Cardiac septum (tissue), 1 donor: ENCODE data around the gene SIL1. TPM values are rescaled to one million over a fixed set of nuclear protein-coding genes. Genes with fewer than 3 reads are reported as not detected.
"Not testable (repeated sequence)": the region's sequence is repeated elsewhere in the genome, so short reads cannot be mapped to it uniquely, and the experiment has no call there.

Source experiments
- DNase-seq: peaks from one replicate; pipeline ENCODE4 v3.0.0-alpha.2; 2020; ENCODE audit warnings: low spot score
- intact Hi-C: fragments of 100-400 bp; cut with DNase I; formaldehyde crosslinking; loops from one replicate; pipeline ENCODE4 v1.14.0; 2022
- total RNA-seq: library from RNA; stranded (reverse); fragmentation: NEBNext Ultra II Directional; extraction: Animal tissue kit (Norgen Biotek cat#: 25700); gene quantifications from one replicate; pipeline ENCODE4 v1.2.1, GENCODE V29; 2021
- donor health status: DM: no; HTN: no; CAD: no.

SIL1 gene
- total RNA-seq, 1 donor from 2014 or later: 43.1 TPM

DNA sequence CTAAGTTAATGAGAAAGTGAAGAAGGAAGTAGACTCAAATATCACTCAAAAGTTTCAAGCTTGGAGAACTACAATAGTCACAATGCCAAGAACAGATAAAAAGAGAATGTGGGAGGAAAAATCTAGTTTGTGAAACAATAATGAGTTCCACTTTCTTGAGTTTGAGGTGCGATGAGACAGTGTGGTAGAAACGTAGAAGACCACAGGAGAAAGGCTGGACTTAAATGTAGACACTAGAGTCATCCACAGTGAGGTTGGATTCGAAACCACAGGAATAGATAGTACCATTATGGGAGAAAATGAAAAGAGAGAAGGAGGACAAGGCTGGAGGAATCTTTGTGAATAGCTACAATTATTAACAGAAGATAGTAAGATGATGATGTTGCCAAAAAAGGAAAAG is 182.0 kb downstream of the SIL1 start:
- intact Hi-C loops: no loop called here
- no peak for DNase-seq

DNA sequence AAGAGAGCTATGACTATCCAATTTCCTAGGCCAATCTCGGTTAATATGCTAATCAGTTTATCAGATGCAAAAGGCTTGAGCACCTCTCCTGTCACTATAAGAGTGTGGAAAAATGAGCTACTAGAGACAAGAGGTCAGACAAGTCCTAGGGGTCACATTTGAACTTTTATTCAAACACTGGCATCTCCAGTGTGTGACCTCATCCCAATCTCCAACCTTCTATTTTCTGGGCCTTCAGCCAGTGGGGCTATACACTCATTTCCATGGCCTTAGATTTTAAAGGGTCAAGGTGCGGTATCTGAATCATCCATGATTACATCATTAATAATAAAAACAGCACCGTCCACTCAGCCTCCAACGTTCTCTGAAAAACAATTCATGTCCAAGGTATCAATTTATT is 183.4 kb downstream of the SIL1 start:
- no peak for DNase-seq
- intact Hi-C loops: no loop called here

DNA sequence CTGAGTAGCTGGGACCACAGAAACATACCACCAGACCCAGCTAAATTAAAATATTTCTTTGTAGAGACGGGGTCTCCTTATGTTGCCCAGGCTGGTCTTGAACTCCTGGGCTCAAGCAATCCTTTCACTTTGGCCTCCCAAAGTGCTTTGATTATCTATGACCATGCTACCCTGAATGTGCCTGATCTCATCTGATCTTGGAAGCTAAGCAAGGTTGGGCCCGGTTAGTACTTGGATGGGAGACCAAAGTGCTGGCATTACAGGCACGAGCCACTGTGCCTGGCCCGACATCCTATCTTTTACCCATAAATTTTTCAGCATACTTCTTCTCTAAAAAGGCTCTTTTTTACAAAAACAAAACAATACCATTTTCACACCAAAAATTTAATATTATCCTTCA is 186.0 kb downstream of the SIL1 start:
- intact Hi-C loops: no loop called here
- DNase-seq: no peak

DNA sequence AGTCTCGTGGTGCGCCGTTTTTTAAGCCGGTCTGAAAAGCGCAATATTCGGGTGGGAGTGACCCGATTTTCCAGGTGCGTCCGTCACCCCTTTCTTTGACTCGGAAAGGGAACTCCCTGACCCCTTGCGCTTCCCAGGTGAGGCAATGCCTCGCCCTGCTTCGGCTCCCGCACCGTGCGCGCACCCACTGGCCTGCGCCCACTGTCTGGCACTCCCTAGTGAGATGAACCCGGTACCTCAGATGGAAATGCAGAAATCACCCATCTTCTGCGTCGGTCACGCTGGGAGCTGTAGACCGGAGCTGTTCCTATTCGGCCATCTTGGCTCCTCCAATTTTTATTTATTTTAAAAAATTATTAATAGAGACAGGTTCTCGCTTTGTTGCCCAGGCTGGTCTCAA is 187.0 kb downstream of the SIL1 start:
- intact Hi-C loops, DNase-seq: not testable (repeated sequence)

DNA sequence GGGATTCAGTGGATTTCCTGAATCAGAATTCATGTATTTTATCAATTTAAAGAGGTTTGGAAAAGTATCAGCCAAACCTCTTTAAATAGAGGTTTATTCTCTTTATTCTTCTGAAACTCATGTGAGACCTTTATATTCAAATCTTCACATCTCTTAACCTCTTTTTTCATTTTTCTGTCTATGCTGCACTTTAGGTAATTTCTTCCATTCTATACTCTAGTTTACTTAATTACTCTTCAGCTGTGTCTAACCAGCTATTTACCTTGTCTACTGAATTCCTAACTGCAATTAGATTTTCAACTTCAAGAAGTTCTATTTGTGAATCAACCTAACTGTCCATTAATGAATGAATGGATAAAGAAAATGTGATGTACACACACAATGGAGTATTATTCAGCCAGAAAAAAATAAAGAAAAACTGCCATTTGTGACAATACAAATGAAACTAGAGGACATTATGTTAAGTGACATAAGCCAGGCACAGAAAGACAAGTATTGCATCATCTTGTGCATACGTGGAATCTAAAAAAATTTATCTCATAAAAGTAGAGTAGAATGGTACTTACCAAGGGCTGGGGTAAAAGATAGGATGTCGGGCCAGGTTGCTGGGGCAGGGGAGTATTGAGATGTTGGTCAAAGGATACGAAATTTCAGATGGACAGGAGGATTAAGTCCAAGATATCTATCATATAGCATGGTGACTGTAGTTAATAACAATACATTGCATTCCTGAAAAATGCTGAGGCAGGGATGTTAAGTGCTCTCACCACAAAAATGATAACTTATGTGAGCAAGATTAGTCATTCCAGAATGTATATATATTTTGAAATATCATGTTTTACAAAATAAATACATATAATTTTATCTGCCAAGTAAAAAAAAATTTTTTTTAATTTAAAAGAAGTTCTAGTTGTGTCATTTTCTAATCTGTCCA is 193.5 kb downstream of the SIL1 start:
- intact Hi-C loops: no loop called here
- no peak for DNase-seq

DNA sequence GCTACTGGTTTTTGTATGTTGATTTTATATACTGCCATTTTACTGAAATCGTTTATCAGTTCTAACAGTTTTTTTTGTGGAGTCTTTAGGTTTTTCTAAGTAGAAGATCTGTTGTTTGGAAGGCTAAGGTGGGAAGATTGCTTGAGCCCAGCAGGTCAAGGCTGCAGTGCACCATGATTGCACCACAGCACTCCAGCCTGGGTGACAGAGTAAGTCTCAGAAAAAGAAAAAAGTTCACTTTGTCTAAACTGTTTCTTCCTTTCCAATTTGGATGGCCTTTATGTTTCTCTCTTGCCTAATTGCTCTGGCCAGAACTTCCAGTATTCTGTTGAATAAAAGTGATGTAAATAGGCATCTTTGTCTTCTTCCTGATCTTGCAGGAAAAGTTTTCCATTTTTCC is 198.5 kb downstream of the SIL1 start:
- no peak for DNase-seq
- intact Hi-C loops: no loop called here

DNA sequence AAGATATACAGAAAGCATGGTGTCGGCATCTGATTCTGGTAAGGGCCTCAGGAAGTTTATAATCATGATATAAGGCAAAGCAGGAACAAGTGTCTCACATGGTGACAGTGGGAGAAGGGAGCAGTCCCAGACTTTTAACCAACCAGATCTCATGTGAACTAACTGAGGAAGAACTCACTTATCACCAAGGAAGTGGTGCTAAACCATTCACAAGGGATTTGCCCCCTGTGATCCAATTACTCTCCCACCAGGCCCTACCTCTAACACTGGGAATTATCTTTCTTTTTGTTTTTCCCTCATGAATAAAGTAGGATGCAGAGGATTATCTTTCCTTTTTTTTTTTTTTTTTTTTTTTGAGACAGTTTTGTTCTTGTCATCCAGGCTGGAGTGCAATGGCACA is 199.6 kb downstream of the SIL1 start:
- DNase-seq: no peak
- intact Hi-C loops: no loop called here

DNA sequence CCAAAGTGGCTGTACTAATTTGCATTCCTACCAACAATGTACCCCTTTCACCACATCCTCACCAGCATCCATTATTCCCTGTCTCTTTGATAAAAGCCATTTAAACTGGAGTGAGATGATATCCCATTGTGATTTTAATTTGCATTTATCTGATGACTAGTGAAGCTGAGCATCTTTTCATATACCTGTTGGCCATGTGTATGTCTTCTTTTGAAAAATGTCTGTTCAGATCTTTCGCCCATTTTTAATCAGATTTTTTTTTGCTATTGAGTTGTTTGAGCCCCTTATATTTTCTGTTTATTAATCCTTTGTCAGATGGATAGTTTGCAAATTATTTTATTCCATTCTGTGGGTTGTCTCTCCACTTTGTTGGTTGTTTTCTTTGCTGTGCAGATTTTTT is 202.0 kb downstream of the SIL1 start:
- no peak for DNase-seq
- intact Hi-C loops: no loop called here

DNA sequence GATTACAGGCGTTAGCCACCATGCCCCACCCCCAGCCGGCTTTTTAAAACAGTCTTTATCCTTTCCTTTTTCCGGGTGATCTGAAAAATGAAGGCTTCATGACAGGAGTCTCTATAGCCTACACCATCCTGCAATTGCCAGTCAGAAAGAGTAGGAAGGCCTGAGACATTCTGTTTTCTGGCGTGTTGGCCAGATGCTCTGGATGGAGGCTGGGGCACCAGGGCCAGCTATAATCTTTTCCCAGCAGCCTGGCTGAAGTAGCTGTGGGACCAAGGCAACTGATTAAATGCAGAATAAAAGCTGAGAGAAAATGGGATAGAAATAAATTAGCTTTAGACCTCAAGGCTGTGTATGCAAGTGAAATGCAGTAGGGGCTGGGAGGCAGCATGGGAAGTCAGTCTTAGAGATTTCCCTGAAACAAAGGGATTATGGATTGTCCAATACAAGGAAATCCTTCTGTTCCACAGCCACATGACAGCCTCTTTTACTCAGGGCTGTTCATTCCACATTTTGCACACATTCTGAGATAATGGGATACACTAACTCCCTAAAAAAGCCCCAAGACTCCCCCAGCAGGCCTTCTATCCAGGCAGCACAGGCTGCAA is 207.1 kb downstream of the SIL1 start:
- intact Hi-C loops: no loop called here
- DNase-seq: no peak

DNA sequence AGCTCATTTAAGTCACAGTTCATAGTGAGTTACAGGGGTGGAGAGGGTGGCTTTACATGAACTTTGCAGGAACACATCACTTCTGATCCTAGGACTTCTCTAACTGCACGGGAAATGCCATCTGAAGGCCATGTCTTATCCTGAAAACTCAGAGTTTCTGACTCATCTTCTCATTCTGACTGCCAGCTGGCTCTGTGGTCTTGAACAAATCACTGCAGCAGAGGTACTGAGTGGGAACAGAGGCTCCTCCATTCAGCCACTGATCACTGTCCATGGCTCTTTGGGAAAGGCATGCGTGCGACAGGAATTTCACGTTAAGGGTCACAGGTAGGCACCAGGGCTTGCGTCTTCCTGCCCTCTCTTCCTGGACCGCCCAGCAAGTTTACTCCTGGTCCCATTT is 208.4 kb downstream of the SIL1 start:
- DNase-seq: no peak
- intact Hi-C loops: no loop called here

DNA sequence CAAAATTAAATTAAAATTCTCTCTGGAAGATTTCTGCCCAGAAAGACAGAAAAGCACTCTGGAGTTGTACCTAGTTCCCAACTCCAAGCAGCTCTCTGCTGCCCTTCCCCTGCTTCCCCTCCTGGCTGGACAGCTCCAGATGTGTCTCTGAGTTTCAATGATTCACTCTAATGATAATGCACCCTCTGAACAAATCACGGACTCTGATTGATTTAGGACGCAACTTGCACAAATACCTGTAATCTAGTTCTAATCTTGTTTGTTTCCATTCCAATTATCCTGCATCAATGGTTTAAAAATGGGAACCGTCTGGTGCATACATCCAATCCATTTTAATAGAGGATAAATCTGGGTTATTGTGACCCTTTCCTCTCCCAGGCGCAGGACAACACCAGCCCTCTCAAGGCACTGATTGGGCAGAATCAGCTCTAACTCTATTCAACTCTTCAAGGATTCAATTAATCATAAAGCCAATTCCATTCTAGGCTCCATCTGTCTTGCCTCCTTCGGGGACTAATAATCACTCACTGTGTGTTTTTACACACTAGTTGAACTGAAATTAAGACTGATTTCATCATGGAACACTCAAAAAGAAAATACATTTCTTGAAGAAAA is 211.9 kb downstream of the SIL1 start:
- intact Hi-C loops: no loop called here
- DNase-seq: no peak

DNA sequence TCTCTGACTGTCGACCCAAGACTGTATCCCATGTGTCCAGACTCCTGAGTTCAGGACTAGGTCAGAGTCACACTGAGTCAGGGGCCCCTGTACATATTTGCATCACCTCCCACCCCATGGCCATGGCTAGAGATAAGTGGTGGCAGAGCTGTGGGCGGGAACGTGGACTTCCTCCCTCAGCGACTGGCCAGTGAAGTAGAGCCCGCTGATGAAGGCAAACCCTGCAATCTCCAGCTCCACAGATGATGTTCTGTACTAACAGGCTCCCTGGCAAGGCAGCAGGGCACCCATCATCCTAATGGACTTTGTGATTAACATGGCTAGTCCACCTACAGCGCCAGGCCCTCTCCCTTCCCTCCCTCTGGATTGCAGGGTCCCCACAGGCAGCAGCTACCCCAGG is 212.5 kb downstream of the SIL1 start:
- intact Hi-C loops: no loop called here
- DNase-seq: no peak

DNA sequence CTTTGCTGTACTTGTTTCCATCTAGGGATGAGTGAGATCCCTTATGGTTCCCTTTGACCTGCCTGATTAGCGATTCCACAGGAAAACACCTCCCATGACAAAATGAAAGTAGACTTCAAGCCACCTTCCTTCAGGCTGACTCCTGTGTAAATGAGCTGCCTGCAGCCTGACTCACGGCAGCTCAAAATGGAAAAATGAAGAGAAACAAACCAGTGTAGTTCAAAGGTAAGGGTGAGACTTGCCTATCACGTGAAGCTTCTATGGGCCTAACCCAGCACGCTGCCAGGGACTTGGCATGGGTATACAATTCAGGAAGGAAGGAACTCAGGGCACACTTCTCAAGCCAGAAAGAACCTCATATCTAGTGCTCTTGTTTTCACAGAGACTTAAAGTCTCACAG is 212.9 kb downstream of the SIL1 start:
- intact Hi-C loops: no loop called here
- DNase-seq: no peak

DNA sequence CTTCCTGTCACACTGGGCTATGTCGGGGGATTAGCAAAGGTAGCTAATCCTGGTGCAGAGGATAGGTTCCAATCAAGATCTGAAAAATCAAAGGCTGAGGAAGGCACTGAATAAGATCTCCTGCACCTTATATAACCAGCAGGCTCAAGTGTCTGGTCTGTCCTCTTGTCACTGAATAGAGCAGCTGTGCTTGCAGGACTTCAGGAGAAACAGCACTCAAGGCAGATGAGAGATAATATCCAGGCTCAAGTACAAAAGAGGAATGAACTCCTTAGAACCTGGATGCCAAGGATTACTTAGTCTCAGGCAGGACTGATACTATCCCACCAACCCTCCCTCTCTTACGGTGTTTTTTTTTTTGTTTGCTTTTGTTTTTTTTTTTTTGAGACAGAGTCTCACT is 214.2 kb downstream of the SIL1 start:
- intact Hi-C loops: loop anchor here (5.0 kb wide), 1 partner anchor 38 kb away; no protein-coding TSS in a partner anchor
- DNase-seq: no peak

DNA sequence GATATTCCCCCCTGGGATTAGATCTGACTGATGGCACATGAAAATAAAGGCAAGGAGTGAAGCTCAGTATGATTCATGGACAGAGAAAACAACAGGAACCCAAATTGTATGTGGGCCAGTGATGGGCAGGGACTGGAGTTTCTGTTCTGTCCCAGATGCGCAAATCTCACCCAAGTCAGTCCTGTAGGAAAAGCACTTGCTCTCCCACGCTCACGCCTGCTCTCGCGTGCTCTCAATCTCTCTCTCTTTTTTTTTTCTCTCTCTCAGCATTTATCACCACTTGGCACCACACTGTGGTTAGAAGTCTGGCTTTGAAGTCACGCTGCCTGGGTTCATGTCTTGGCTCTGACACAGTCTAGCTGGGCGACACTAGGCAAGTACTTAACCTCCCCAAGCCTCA is 216.6 kb downstream of the SIL1 start:
- DNase-seq: no peak
- intact Hi-C loops: loop anchor here (5.0 kb wide), 1 partner anchor 41 kb away; no protein-coding TSS in a partner anchor

DNA sequence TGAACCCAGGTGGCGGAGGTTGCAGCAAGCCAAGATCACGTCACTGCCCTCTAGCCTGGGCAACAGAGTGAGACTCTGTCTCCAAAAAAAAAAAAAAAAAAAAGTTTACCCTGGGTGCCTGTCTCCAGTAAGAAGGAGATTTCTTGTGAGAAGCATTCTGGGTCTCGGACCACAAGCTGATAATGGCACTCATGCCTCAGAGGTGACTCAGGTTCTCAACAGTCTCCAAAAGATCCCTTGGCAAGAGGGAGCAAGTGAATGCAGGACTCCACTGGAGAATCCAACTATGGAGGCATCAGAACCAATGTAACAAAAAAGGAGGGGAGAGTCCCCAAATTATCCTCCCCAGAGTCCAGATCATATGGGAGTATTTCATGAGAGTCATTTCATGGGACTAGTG is 217.0 kb downstream of the SIL1 start:
- no peak for DNase-seq
- intact Hi-C loops: loop anchor here (5.0 kb wide), 1 partner anchor 41 kb away; no protein-coding TSS in a partner anchor

DNA sequence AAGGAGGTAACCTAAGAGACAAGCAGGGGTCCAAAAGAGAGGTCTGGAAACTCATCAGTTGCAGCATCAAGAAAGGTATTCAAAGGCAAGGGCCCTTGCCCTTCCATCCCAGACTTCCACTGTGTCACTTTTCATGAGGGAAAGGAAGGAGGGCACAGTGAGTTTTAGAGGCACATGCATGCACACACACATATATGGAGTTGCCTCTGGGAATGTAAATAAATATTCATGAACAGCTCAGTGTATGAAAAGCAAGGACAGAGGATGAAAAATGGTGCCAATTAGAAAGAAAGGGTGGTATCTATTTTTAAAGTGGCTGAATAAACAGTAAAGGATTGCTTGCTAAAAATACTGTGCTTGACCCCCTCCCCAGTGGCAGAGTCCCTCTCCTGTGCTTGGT is 217.7 kb downstream of the SIL1 start:
- intact Hi-C loops: loop anchor here (5.0 kb wide), 1 partner anchor 42 kb away; no protein-coding TSS in a partner anchor
- DNase-seq: no peak

DNA sequence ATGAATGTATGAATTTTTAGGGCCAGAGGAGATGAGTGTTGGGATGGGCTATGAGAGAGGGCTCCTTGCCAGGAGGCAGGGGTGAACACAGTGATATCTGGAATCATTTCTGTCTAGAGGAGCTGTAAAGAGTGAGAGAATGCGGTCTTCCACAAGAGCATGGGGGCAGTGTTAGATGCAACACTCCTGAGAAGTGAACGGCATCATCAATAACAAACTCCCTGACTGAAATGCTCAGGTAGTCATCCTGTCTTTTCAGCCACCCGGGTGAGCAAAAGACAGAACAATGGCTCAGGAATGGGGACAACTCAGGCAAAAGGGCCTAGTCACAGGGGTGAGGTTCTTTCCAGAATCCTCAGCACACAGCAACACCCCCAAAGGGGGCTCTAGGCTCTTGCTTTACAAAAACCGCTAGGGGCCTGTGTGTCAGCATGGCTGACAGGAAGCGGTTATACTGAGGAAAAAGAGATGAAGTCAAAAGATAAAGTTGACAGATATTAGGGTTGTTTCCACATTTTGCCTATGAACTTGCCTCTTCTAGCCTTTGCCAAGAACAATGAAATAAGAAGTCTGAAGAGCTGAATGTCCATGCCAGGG is 218.4 kb downstream of the SIL1 start:
- no peak for DNase-seq
- intact Hi-C loops: loop anchor here (5.0 kb wide), 1 partner anchor 43 kb away; no protein-coding TSS in a partner anchor

DNA sequence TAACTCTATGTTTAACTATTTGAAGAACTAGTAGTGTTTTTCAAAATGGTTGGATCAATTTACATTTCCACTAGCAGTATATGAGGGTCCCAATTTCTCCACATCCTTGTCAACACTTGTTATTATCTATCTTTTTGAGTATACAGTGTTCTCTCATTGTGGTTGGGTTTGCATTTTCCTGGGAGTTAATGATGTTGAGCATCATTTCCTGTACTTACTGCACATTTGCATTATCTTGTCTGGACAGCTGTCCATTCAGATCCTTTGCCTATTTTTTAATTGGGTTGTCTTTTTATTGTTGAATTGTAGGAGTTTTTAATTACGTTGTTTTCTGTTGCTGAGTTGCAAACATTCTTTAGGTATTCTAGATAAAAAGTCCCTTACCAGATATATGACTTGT is 219.6 kb downstream of the SIL1 start:
- intact Hi-C loops: no loop called here
- DNase-seq: no peak

DNA sequence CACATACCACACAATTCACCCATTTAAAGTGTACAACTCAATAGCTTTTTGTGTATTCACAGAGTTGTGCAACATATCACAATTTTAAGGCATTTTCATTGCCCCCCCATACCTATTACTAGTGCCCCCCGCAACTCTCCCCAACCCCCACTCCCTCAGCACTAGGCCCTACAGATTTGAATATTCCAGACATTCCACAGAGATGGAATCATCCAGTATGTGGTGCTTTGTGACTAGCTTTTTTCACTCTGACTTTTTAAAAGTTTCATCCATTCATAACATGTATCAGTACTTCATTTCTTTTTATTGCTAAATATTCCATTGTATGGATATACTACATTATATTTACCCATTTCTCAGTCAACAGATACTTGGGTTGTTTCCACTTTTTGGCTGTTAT is 220.1 kb downstream of the SIL1 start:
- DNase-seq: no peak
- intact Hi-C loops: no loop called here
